BE2C (cell line): ENCODE data around the gene PAPLN.
A peak's percentile ranks its signal among the peaks of the same experiment; 100 is the strongest.

Experiments used
- DNase-seq: peaks from one replicate; pipeline ENCODE4 v3.0.0-alpha.2; 2020
- H3K27me3 ChIP-seq: fragments of 250-450 bp; sonication (Bioruptor Pico); 2 replicates; pipeline ENCODE4 v1.5.1; 2020; ENCODE audit warnings: mild to moderate bottlenecking
- H3K36me3 ChIP-seq: fragments of 250-450 bp; sonication (Bioruptor Pico); 2 replicates; pipeline ENCODE4 v1.5.1; 2020; ENCODE audit warnings: mild to moderate bottlenecking
- H3K4me1 ChIP-seq: fragments of 250-450 bp; sonication (Bioruptor Pico); 2 replicates; pipeline ENCODE4 v1.5.1; 2020
- H3K4me3 ChIP-seq: 2 replicates; pipeline ENCODE4 v1.5.1; 2011; ENCODE audit warnings: low read depth, low read length
- H3K9me3 ChIP-seq: fragments of 250-450 bp; sonication (Bioruptor Pico); 2 replicates; pipeline ENCODE4 v1.5.1; 2020
- CTCF ChIP-seq: IDR thresholded peaks from 2 replicates; pipeline ENCODE4 v1.5.1; 2012; ENCODE audit warnings: mild to moderate bottlenecking, low read depth, low read length

PAPLN gene

GRCh38 chr14:73269729-73270531 lies 32.6 kb downstream of the PAPLN start:
- TF ChIP-seq CTCF: no peak
- Histone ChIP-seq H3K9me3 (no peaks in the 10 kb centered on the region), H3K4me3 (peak overlapping the region; percentile 46), H3K4me1 (no peaks in the 10 kb centered on the region), H3K27me3 (no peaks in the 10 kb centered on the region), H3K36me3 (peaks cover 14% of the 10 kb centered on the region)
- DNase-seq: no peak

GRCh38 chr14:73272393-73272792 lies 35.1 kb downstream of the PAPLN start:
- DNase-seq: no peak
- Histone ChIP-seq H3K36me3 (peaks cover 29% of the 10 kb centered on the region), H3K4me1 (no peaks in the 10 kb centered on the region), H3K4me3 (no peak overlapping the region), H3K9me3 (no peaks in the 10 kb centered on the region), H3K27me3 (no peaks in the 10 kb centered on the region)
- no peak for TF ChIP-seq CTCF

GRCh38 chr14:73273799-73274198 lies 36.5 kb downstream of the PAPLN start:
- no peak for DNase-seq
- no peak overlapping the region for H3K4me3 ChIP-seq
- H3K9me3 ChIP-seq: no peaks in the 10 kb centered on the region
- peaks cover 31% of the 10 kb centered on the region for H3K36me3 ChIP-seq
- TF ChIP-seq CTCF: no peak
- no peaks in the 10 kb centered on the region for H3K4me1 ChIP-seq
- H3K27me3 ChIP-seq: no peaks in the 10 kb centered on the region

GRCh38 chr14:73276836-73277235 lies 39.5 kb downstream of the PAPLN start:
- peaks cover 52% of the 10 kb centered on the region for H3K36me3 ChIP-seq
- H3K4me3 ChIP-seq: no peak overlapping the region
- no peaks in the 10 kb centered on the region for H3K4me1 ChIP-seq
- H3K27me3 ChIP-seq: no peaks in the 10 kb centered on the region
- no peak for DNase-seq
- TF ChIP-seq CTCF: no peak
- H3K9me3 ChIP-seq: no peaks in the 10 kb centered on the region

- no peaks in the 10 kb centered on the region for H3K27me3 ChIP-seq
- H3K36me3 ChIP-seq: peaks cover 57% of the 10 kb centered on the region
- H3K9me3 ChIP-seq: no peaks in the 10 kb centered on the region
- DNase-seq: no peak
- H3K4me3 ChIP-seq: no peak overlapping the region
- no peak for TF ChIP-seq CTCF
- no peaks in the 10 kb centered on the region for H3K4me1 ChIP-seq
These were observed 40.1 kb downstream of the PAPLN start for GRCh38 chr14:73277376-73277775.

GRCh38 chr14:73280903-73281302 lies 43.6 kb downstream of the PAPLN start:
- H3K36me3 ChIP-seq: peaks cover 72% of the 10 kb centered on the region

More at GRCh38 chr14:73280903-73281302, 43.6 kb downstream of the PAPLN start:
- no peak for DNase-seq
- Histone ChIP-seq H3K4me3 (no peak overlapping the region), H3K4me1 (no peaks in the 10 kb centered on the region), H3K9me3 (no peaks in the 10 kb centered on the region), H3K27me3 (no peaks in the 10 kb centered on the region)
- TF ChIP-seq CTCF: no peak
